H1 (cell line): ENCODE results near the gene KYNU. TPM values are rescaled to one million over a fixed set of nuclear protein-coding genes. Genes with fewer than 3 reads are reported as not detected.

ENCODE experiments used
- CTCF ChIA-PET: fragments of 300-600 bp; sonication (Branson Sonifier 250); formaldehyde crosslinking; loops from one replicate; lab custom pipeline; 2021; ENCODE audit not compliant: partially characterized antibody; lab: Charles Lee
- POLR2A ChIA-PET: fragments of 300-600 bp; sonication (Branson Sonifier 250); formaldehyde crosslinking; loops from one replicate; lab custom pipeline; 2021; ENCODE audit warnings: inconsistent platforms; ENCODE audit not compliant: partially characterized antibody; lab: Charles Lee
- DNase-seq, 2 experiments: peaks; one replicate each; pipeline versions ENCODE4 v3.0.0 to v3.0.0-alpha.2; 2010 to 2022; ENCODE audit warnings: low spot score in 2 of 2, low read depth in 1 of 2, mixed read lengths in 1 of 2
- FAIRE-seq: peaks from 2 replicates; lab custom pipeline; 2011; peaks lifted over from hg19 to GRCh38; lab: Jason Lieb, UNC
- H2AFZ ChIP-seq: 2 replicates; pipeline ENCODE4 v1.8.1; 2012; ENCODE audit warnings: low read length, inconsistent platforms
- H2AK5ac ChIP-seq: 2 replicates; pipeline ENCODE4 v1.6.1; 2013; ENCODE audit warnings: low read depth, low read length
- H2BK120ac ChIP-seq: replicated peaks from 2 replicates; pipeline ENCODE3; 2013; ENCODE audit warnings: low read depth, low read length, inconsistent platforms
- H2BK12ac ChIP-seq: 2 replicates; pipeline ENCODE4 v1.6.1; 2013; ENCODE audit warnings: low read depth, low read length
- H2BK15ac ChIP-seq: 2 replicates; pipeline ENCODE4 v1.6.1; 2013; ENCODE audit warnings: low read length
- H2BK20ac ChIP-seq: 2 replicates; pipeline ENCODE4 v1.6.1; 2013; ENCODE audit warnings: low read length
- H2BK5ac ChIP-seq: 2 replicates; pipeline ENCODE4 v1.6.1; 2013; ENCODE audit warnings: low read depth, low read length
- H3K14ac ChIP-seq: 2 replicates; pipeline ENCODE4 v1.6.1; 2013; ENCODE audit warnings: inconsistent platforms; ENCODE audit not compliant: insufficient read length
- H3K18ac ChIP-seq: 2 replicates; pipeline ENCODE4 v1.6.1; 2013; ENCODE audit warnings: low read length; ENCODE audit errors: extremely low read depth
- H3K23ac ChIP-seq: 2 replicates; pipeline ENCODE4 v1.6.1; 2013; ENCODE audit warnings: inconsistent platforms; ENCODE audit not compliant: insufficient read length
- H3K23me2 ChIP-seq: 2 replicates; pipeline ENCODE4 v1.6.1; 2013; ENCODE audit warnings: low read depth, low read length
- H3K27ac ChIP-seq: 2 replicates; pipeline ENCODE4 v1.6.1; 2011; ENCODE audit warnings: low read depth, low read length, inconsistent platforms
- H3K27me3 ChIP-seq, 4 experiments: replicated peaks in 1 of 4; 1 replicate in 1 of 4; 2 replicates in 3 of 4; pipeline versions ENCODE4 v1.6.1 to v1.8.1; 2011 to 2013; ENCODE audit warnings: low read length in 3 of 4, mild to moderate bottlenecking in 3 of 4, inconsistent platforms in 2 of 4, mixed read lengths in 2 of 4, moderate library complexity in 1 of 4; ENCODE audit not compliant: control insufficient read depth in 3 of 4, insufficient read depth in 3 of 4; ENCODE audit errors: extremely low read depth in 1 of 4
- H3K36me3 ChIP-seq, 4 experiments: 2 replicates each; pipeline versions ENCODE4 v1.6.1 to v1.8.1; 2011 to 2013; ENCODE audit warnings: mild to moderate bottlenecking in 4 of 4, low read length in 3 of 4, moderate library complexity in 2 of 4, control low read depth in 1 of 4, inconsistent platforms in 1 of 4; ENCODE audit not compliant: insufficient read depth in 4 of 4, control insufficient read depth in 2 of 4
- H3K4ac ChIP-seq: replicated peaks from 2 replicates; pipeline ENCODE3; 2013; ENCODE audit warnings: low read length, low read depth, mixed read lengths, inconsistent platforms; ENCODE audit not compliant: insufficient read length
- H3K4me1 ChIP-seq, 4 experiments: replicated peaks in 1 of 4; 1 replicate in 1 of 4; 2 replicates in 3 of 4; pipeline versions ENCODE4 v1.6.1 to v1.8.1; 2011 to 2013; ENCODE audit warnings: low read length in 3 of 4, inconsistent platforms in 2 of 4, mixed read lengths in 1 of 4; ENCODE audit not compliant: insufficient read depth in 4 of 4, control insufficient read depth in 3 of 4
- H3K4me2 ChIP-seq, 2 experiments: 2 replicates each; pipeline versions ENCODE4 v1.6.1 to v1.8.1; 2011 to 2013; ENCODE audit warnings: low read depth in 2 of 2, low read length in 2 of 2, control low read depth in 1 of 2, inconsistent platforms in 1 of 2, mild to moderate bottlenecking in 1 of 2; ENCODE audit not compliant: insufficient read depth in 1 of 2
- H3K4me3 ChIP-seq, 4 experiments: fragments of 200-600, 300-600 bp in 1 of 4; sonication (generic), shearing (Covaris generic), sonication (Bioruptor Twin) in 1 of 4; 2 replicates each; pipeline versions ENCODE4 v1.5.1 to v1.8.1; 2011 to 2016; ENCODE audit warnings: low read length in 4 of 4, low read depth in 3 of 4, control low read depth in 2 of 4, inconsistent platforms in 2 of 4, mild to moderate bottlenecking in 2 of 4, mixed read lengths in 1 of 4, moderate library complexity in 1 of 4; ENCODE audit not compliant: insufficient read depth in 2 of 4; ENCODE audit errors: extremely low read depth in 1 of 4
- H3K56ac ChIP-seq: replicated peaks from 2 replicates; pipeline ENCODE3; 2013; ENCODE audit warnings: low read depth, mild to moderate bottlenecking, mixed read lengths, low read length, inconsistent platforms; ENCODE audit not compliant: insufficient read length
- H3K79me1 ChIP-seq: 2 replicates; pipeline ENCODE4 v1.6.1; 2013; ENCODE audit warnings: low read depth, low read length, control low read depth
- H3K79me2 ChIP-seq, 2 experiments: 2 replicates each; pipeline versions ENCODE4 v1.6.1 to v1.8.1; 2012 to 2013; ENCODE audit warnings: low read length in 2 of 2, mild to moderate bottlenecking in 2 of 2, inconsistent platforms in 1 of 2; ENCODE audit not compliant: insufficient read depth in 2 of 2, control insufficient read depth in 1 of 2
- H3K9ac ChIP-seq, 4 experiments: replicated peaks in 1 of 4; 1 replicate in 1 of 4; 2 replicates in 3 of 4; pipeline versions ENCODE4 v1.6.1 to v1.8.1; 2011 to 2013; ENCODE audit warnings: low read depth in 3 of 4, low read length in 3 of 4, control low read depth in 2 of 4, mild to moderate bottlenecking in 2 of 4, moderate library complexity in 2 of 4, inconsistent platforms in 1 of 4; ENCODE audit errors: extremely low read depth in 1 of 4
- H3K9me3 ChIP-seq, 2 experiments: 2 replicates each; pipeline versions ENCODE4 v1.6.1 to v1.8.1; 2012 to 2013; ENCODE audit warnings: mild to moderate bottlenecking in 2 of 2, moderate library complexity in 2 of 2, control low read depth in 1 of 2, inconsistent platforms in 1 of 2, low read depth in 1 of 2, low read length in 1 of 2, mixed read lengths in 1 of 2; ENCODE audit not compliant: insufficient read depth in 2 of 2
- H4K20me1 ChIP-seq, 2 experiments: replicated peaks in 1 of 2; 2 replicates each; pipeline versions ENCODE3 to v1.8.1; 2011 to 2013; ENCODE audit warnings: inconsistent platforms in 2 of 2, low read length in 2 of 2, mild to moderate bottlenecking in 1 of 2; ENCODE audit not compliant: insufficient read depth in 2 of 2, control insufficient read depth in 1 of 2
- H4K5ac ChIP-seq: 2 replicates; pipeline ENCODE4 v1.6.1; 2013; ENCODE audit warnings: low read length, low read depth, mixed read lengths, inconsistent platforms; ENCODE audit not compliant: insufficient read length
- H4K8ac ChIP-seq: 2 replicates; pipeline ENCODE4 v1.8.0; 2013; ENCODE audit warnings: mild to moderate bottlenecking, moderate library complexity, low read length, inconsistent platforms; ENCODE audit not compliant: insufficient read depth; ENCODE audit errors: extremely low read depth
- H4K91ac ChIP-seq: replicated peaks from 2 replicates; pipeline ENCODE3; 2013; ENCODE audit warnings: low read length, mixed read lengths, inconsistent platforms; ENCODE audit not compliant: insufficient read length
- BCL11A ChIP-seq, 2 experiments: IDR thresholded peaks; one replicate each; pipeline ENCODE4 v1.6.1; 2011; ENCODE audit warnings: low read depth in 2 of 2, low read length in 2 of 2, mild to moderate bottlenecking in 2 of 2
- CEBPB ChIP-seq: IDR thresholded peaks from 2 replicates; pipeline ENCODE4 v1.6.1; 2012; ENCODE audit warnings: low read depth, low read length
- GTF2F1 ChIP-seq: IDR thresholded peaks from 2 replicates; pipeline ENCODE4 v1.6.1; 2012; ENCODE audit warnings: low read depth, low read length, improper control_type of control experiment, borderline replicate concordance
- HDAC2 ChIP-seq, 2 experiments: fragments of 300-600 bp in 1 of 2; sonication (generic) in 1 of 2; IDR thresholded peaks; 2 replicates each; pipeline ENCODE4 v1.6.1; 2011 to 2012; ENCODE audit warnings: low read depth in 2 of 2, low read length in 2 of 2, mild to moderate bottlenecking in 2 of 2, moderate library complexity in 2 of 2, borderline replicate concordance in 1 of 2, inconsistent platforms in 1 of 2
- JUND ChIP-seq: IDR thresholded peaks from 2 replicates; pipeline ENCODE4 v1.6.1; 2011; ENCODE audit warnings: mild to moderate bottlenecking, improper control_type of control experiment, low read length
- MAX ChIP-seq: IDR thresholded peaks from 2 replicates; pipeline ENCODE4 v1.6.1; 2012; ENCODE audit warnings: inconsistent platforms
- NANOG ChIP-seq: IDR thresholded peaks from 2 replicates; pipeline ENCODE4 v1.6.1; 2011; ENCODE audit warnings: low read length, low read depth, mild to moderate bottlenecking, inconsistent platforms; ENCODE audit not compliant: insufficient read depth, poor library complexity, severe bottlenecking
- SIN3A ChIP-seq, 2 experiments: IDR thresholded peaks in 1 of 2; conservative IDR thresholded peaks in 1 of 2; 2 replicates each; pipeline ENCODE4 v1.6.1; 2011 to 2012; ENCODE audit warnings: low read length in 2 of 2, improper control_type of control experiment in 1 of 2, low read depth in 1 of 2, mild to moderate bottlenecking in 1 of 2
- SP2 ChIP-seq: IDR thresholded peaks from 2 replicates; pipeline ENCODE4 v1.6.1; 2012; ENCODE audit warnings: mild to moderate bottlenecking, low read length, inconsistent platforms
- SRF ChIP-seq: IDR thresholded peaks from 2 replicates; pipeline ENCODE4 v1.6.1; 2011; ENCODE audit warnings: mild to moderate bottlenecking, low read depth, low read length, moderate library complexity
- SUZ12 ChIP-seq: fragments of 200-600 bp; sonication (generic); IDR thresholded peaks from 2 replicates; pipeline ENCODE4 v1.6.1; 2012; ENCODE audit warnings: mild to moderate bottlenecking, inconsistent platforms, low read length, moderate library complexity, mixed read lengths
- TAF7 ChIP-seq: optimal IDR thresholded peaks from 2 replicates; pipeline ENCODE3; 2011; ENCODE audit warnings: low read depth, mild to moderate bottlenecking, inconsistent platforms, low read length, moderate library complexity, borderline replicate concordance
- YY1 ChIP-seq: IDR thresholded peaks from 2 replicates; pipeline ENCODE4 v1.6.1; 2011; ENCODE audit warnings: low read depth, mild to moderate bottlenecking, low read length
- WGBS, 2 experiments: shearing (Covaris generic) in 1 of 2; methylation state at CpG; one replicate each; pipeline versions ENCODE4 v1.1.6 to v1.1.7; 2013 to 2015; ENCODE audit warnings: low lambda C conversion rate in 2 of 2, mixed read lengths in 2 of 2, inconsistent platforms in 1 of 2, low coverage in 1 of 2, missing lambda C conversion rate in 1 of 2; ENCODE audit not compliant: insufficient replicate concordance in 2 of 2, insufficient coverage in 1 of 2, insufficient read length in 1 of 2; ENCODE audit errors: extremely low coverage in 1 of 2, missing lambda C conversion rate in 1 of 2; 5-methylcytosine and 5-hydroxymethylcytosine counted together
- polyA plus RNA-seq, 7 experiments: library from polyadenylated mRNA; depleted of rRNA in 3 of 7; stranded (reverse) in 5 of 7; unstranded in 2 of 7; fragments of >200 nt in 5 of 7; fragments of 200-250 nt in 2 of 7; gene quantifications; 1 replicate in 5 of 7; 2 replicates in 1 of 7; 4 replicates in 1 of 7; pipeline versions ENCODE4 v1.2.1 to v1.2.3, GENCODE V29; 2011 to 2013; ENCODE audit warnings: missing spikeins in 2 of 7, mixed read lengths in 2 of 7
- total RNA-seq: library from RNA; stranded (reverse); fragmentation: NEBNext Ultra II Directional; extraction: Animal tissue kit (Norgen Biotek cat#: 25700); gene quantifications from 2 replicates; pipeline ENCODE4 v1.2.1, GENCODE V29; 2021

Gene KYNU
- total and polyA plus RNA-seq, 2 of the 8 experiments (the other 6 are each of a cell fraction or from before 2014, with no cell fraction given) = 0.09 to 0.13 TPM

DNA sequence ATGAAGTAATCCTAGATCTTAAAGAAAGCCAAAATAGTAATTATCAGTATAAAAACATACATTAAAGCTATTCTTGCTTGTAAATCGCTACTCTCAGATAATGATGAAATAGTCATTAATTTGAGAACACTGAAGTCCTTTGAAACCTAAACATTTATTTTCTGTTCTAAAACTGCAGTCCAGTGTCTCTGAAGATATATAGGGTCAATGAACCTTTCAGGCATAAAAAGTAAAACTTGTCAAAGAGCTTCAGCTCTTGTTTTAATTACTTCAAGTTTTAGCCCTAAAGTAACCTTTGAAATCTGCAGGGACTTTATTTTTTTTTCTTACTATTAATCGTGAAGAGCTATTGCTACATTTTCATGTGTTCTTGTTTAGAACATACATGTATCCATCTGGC lies 116.3 kb downstream of the KYNU start:
- Histone ChIP-seq H3K23ac (no peak overlapping the region), H3K18ac (no peak overlapping the region)
- TF ChIP-seq SIN3A (conservative IDR thresholded peaks at IDR 0.05 in 1 of 2, IDR thresholded peaks at IDR 0.05 in 1 of 2; ENCODE audit: low read depth in 1 of 2, low read length in 2 of 2) = no peak
- no peak for TF ChIP-seq SP2
- TF ChIP-seq HDAC2 (IDR thresholded peaks at IDR 0.05; ENCODE audit: borderline replicate concordance in 1 of 2, low read depth in 2 of 2, low read length in 2 of 2) = no peak
- no peak for TF ChIP-seq YY1
- no peak for TF ChIP-seq MAX
- TF ChIP-seq SUZ12 = no peak
- TF ChIP-seq BCL11A (IDR thresholded peaks at IDR 0.05; ENCODE audit: low read depth in 2 of 2, low read length in 2 of 2) = no peak
- no peak for TF ChIP-seq TAF7
- no peak for TF ChIP-seq SRF
- TF ChIP-seq GTF2F1 = no peak
- TF ChIP-seq CEBPB = no peak
- no peak for TF ChIP-seq NANOG
- no peak for TF ChIP-seq JUND

More for the DNA sequence above, 116.3 kb downstream of the KYNU start:
- no peak overlapping the region for H3K56ac ChIP-seq
- H4K91ac ChIP-seq = no peak overlapping the region
- no peaks in the 10 kb centered on the region for H3K23me2 ChIP-seq
- H3K27ac ChIP-seq = no peak overlapping the region
- no peak overlapping the region for H4K5ac ChIP-seq
- H3K4me1 ChIP-seq = no peaks in the 10 kb centered on the region
- H3K4ac ChIP-seq = no peak overlapping the region
- H2AK5ac ChIP-seq = no peak overlapping the region
- WGBS, 2 experiments = 92% methylated on average over 2 of the region's 2 CpGs; no CpG with 5 or more reads in 1 of the 2 experiments
- DNase-seq (no peak), FAIRE-seq (no peak)
- no peak overlapping the region for H3K14ac ChIP-seq
- no peak overlapping the region for H4K8ac ChIP-seq
- H3K79me1 ChIP-seq = no peaks in the 10 kb centered on the region
- no peaks in the 10 kb centered on the region for H3K79me2 ChIP-seq
- no peak overlapping the region for H3K4me3 ChIP-seq
- POLR2A ChIA-PET = no interaction called here
- H2AFZ ChIP-seq = no peak overlapping the region
- H3K9me3 ChIP-seq = no peaks in the 10 kb centered on the region
- no peaks in the 10 kb centered on the region for H3K36me3 ChIP-seq
- no peak overlapping the region for H2BK5ac ChIP-seq
- CTCF ChIA-PET = interaction anchor here (0.9 kb wide), 1 partner anchor 52 kb away, joined by 3 read pairs; no protein-coding TSS in a partner anchor
- no peak overlapping the region for H2BK12ac ChIP-seq
- no peak overlapping the region for H2BK120ac ChIP-seq
- H3K9ac ChIP-seq = no peak overlapping the region
- H2BK20ac ChIP-seq = no peak overlapping the region
- H3K4me2 ChIP-seq = no peak overlapping the region
- H2BK15ac ChIP-seq = no peak overlapping the region
- H4K20me1 ChIP-seq = no peaks in the 10 kb centered on the region
- no peaks in the 10 kb centered on the region for H3K27me3 ChIP-seq
